CD4-positive, alpha-beta T cell treated with Interferon gamma for 1 hour (primary cell): ENCODE results near the gene KIAA1614.
"Not testable (repeated sequence)": the region's sequence is repeated elsewhere in the genome, so short reads cannot be mapped to it uniquely, and the experiment has no call there.

Source experiments
- DNase-seq: peaks from one replicate; pipeline ENCODE4 v3.0.0-alpha.2; 2020

KIAA1614 gene

GRCh38 chr1:180945551-180945950 is 32.9 kb downstream of the KIAA1614 start:
- no peak for DNase-seq

DNA sequence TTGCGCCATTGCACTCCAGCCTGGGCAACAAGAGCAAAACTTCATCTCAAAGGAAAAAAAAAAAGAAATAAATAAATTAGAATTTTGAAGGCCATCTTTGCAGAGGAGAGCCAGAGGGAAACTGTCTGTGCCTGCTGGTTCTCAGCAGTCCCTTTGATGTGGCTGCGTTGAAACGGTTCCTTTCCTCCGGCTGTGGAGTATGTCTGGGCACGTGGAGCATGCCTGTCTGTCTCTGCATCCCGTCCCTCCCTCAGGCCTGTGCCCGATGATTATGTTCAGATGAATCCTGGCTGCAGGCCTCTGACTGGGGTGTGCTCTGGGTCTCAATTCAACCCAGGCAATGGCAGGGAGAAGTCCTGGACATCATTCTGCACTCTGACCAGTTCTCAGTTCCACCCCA is 33.4 kb downstream of the KIAA1614 start:
- no peak for DNase-seq

DNA sequence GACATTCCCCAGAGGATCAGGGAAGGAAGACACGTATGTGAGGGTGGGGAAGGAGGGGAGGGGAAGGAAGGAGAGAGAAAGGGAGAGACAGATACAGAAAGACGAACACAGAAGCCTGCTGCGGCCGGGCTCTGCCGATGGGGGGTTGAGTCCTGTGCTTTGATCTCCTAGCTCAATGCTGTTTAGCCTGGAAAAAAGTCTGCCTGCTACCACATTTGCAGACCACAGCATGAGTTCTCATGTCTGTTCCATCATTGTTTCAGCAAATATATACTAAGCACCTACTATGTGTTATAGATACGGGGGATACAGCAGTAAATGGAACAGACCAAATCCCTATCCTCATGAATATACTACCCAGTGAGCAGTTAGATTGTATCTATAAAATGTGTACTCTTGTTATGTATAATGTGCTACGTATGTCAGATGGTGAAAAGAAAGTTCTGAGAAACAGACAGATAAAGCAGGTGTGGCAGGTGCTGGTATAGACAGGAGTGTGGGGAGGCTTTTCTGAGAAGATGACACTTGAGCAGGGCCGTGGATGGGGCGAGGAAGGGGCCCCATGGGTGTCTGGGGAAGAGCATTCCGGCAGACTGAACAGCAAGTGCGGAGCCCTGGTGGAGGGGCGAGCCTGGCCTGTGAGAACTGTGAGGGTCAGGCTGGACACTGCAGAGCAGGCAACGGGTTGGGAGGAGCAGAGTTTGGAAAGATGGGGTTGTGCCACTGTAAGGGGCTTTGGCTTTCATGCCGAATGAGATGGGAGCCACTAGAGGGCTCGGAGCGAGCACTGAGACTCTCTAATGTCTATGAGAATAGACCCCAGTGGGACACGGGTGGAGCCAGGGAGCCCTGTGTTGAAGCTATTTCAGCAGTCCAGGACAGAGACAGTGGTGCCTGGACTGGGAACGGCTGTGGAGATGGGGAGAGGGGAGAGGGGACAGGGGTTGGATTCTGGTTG is 34.1 kb downstream of the KIAA1614 start:
- no peak for DNase-seq

DNA sequence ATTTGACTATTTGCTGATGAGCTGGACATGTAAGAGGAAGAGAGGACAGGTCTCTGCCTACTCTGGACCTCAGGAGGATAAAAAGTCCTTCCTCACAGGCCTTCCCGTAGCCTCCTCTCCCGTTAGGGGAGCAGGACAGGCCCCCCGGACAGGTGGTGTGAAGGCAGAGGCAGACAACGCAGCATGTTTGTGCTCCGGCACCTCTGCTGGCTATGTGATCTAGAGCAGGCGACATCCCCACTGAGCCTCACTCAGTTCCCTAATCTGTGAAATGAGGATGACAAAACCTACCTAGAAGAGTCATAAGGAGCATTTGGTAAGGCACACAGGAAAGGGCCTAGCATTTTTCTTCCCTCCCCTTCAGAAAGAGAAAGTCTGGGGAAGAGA is 34.8 kb downstream of the KIAA1614 start:
- DNase-seq: no peak

- no peak for DNase-seq
Observed at GRCh38 chr1:180947901-180948640, 35.4 kb downstream of the KIAA1614 start.

DNA sequence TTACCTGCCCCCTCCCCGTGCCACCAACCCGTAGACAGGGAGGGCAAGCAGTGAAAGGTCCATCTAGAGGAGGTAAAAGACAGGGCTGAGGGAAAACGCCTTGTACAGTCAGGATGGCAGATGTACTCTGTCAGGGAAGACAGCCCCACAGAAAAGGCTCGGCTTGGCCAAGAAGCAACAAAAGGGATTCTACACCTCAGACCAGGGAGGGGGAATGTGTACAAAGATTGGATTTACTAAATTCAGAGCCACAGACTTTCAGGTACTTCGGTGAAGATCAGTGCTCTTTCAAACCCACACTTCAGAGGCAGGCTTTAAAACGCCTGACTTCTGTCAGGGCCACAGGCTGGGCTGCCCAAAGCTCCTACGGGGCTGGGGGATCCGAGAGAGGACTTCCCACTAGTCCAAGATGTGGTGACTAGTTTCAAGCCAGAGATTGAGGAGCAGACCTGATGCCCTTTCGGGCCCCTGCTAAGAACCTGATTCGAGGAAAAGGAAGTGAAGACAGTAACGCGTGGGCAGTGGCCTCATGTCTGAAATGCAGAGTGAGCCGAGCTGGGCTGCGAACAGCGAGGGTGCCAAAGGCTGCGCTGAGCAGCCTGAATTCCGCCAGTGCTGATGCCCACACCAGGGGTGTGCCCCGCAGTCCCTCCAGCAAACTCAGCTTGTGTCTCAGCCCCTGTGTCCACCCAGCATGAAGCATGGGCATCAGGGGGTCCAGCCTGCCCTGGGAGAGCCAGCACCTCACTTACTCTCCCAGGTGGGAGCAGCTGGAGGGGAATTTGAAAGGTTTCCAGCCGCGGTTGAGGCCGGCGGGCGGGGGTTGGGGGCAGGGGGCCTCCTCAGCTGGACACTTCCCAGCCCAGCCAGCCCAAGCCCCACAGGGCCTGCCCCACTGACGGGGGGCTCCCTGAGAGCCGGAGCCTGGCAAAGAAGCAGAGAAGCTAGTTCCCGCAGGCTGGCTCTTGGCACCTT is 36.2 kb downstream of the KIAA1614 start:
- DNase-seq: no peak

DNA sequence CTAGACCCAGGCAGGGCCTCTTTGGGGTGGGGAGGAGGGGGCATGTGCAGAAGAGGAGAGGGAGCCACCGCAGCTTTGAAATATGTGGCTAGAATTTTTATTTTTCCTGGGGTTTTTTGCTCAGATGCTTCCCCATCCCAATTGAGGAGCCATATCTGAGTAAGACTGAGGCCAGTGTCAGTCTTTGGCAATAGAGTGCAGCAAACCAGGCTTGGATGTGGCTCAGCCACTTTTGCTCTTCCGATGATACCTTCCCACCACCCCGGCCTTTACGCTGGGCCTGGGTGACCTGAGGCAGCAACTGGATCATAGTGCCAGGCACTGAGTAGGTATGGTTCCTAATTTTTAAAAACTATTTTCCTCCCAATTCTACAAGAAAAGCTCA is 36.9 kb downstream of the KIAA1614 start:
- no peak for DNase-seq

DNA sequence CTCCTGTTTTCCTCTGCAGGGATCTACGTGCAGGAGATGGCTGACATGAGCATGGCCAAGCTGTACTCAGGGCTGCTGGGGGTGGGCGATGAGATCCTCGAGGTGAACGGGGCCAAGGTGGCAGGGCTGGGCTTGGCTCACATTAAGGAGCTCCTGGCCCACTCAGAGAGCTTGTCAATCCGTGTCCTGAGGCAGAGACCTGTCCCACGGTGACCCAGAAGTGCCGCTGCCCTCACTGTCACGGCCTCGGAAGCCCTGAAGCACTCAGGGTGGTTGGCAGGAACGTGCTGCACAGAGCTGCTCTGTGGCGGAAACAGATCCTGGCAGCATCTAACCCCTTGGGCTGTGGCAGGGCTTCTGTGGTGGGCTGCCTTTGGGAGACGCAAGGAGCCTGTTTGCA is 37.6 kb downstream of the KIAA1614 start:
- DNase-seq: no peak

- DNase-seq: no peak
Observed at GRCh38 chr1:180951186-180951745, 38.6 kb downstream of the KIAA1614 start.

- DNase-seq: no peak
Observed at GRCh38 chr1:180951836-180952656, 39.3 kb downstream of the KIAA1614 start.

GRCh38 chr1:180952657-180953013 is 39.9 kb downstream of the KIAA1614 start:
- no peak for DNase-seq

DNA sequence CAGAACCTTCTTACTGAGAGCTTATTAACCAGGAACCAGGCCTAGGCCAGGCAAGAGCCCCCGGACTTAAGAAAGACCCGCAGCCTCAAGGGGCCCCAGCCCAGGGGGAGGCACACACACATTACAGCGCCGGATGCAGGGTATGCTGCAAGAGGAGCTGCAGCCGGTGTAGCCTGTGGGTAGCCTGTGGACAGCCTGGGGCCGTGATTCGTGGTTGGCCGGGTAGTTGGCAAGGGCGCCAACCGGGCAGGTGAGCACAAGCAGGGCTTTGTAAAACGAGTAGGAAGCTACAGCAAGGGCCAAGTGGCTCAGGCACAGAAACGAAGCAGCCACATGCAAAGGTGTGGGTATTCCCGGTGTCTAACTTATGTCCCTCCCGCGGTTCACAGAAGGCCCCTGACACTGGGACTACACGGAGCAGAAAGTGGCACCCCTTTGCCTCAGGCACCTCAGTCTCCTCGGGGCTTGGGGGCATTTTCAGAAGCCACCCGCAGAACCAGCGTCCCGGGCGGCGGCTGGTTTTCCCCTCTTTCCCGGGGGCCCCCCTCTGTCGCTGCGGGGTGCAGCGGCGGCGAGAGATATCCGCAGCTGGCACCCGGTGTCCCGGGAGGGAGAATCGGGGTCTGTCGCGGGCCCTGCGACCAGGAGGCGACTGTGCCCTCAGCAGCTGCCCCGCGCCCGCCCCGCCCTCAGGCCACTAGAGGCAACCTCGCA is 40.8 kb downstream of the KIAA1614 start:
- no peak for DNase-seq

GRCh38 chr1:180954005-180954800 is 41.5 kb downstream of the KIAA1614 start:
- peak; percentile 70 for DNase-seq

GRCh38 chr1:180954801-180955165 is 42.1 kb downstream of the KIAA1614 start:
- no peak for DNase-seq

- no peak for DNase-seq
Observed at GRCh38 chr1:180956028-180956640, 43.4 kb downstream of the KIAA1614 start.

DNA sequence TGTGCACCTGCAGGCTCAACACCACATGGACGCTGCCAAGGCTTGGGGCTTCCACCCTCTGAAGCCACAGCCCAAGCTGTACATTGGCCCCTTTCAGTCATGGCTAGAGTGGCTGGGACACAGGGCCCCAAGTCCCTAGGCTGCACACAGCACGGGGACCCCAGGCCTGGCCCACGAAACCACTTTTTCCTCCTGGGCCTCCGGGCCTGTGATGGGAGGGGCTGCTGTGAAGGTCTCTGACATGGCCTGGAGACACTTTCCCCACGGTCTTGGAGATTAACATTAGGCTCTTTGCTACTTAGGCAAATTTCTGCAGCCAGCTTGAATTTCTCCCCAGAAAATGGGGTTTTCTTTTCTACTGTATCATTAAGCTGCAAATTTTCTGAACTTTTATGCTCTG is 46.9 kb downstream of the KIAA1614 start:
- not testable (repeated sequence) for DNase-seq

- DNase-seq: no peak
Observed at GRCh38 chr1:180961622-180962021, 48.9 kb downstream of the KIAA1614 start.

DNA sequence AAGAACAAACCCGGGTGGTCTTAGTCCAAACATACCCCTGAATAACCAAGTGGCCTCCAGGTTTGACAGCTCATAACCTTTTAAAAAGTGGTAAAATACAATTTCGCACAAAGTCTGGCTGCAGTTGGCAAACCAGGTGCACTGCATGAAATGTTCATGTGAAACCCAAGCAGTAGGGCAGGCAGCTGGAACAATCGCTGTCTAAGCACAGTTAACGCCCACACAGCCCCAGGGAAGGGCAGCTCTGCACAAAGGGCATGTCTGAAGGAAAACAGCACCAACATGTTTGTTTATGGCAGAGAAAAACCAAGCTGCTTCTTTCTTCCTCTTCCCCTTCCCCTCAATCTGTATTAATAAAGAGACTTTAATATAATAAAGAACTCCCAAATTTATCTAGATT is 49.5 kb downstream of the KIAA1614 start:
- no peak for DNase-seq

DNA sequence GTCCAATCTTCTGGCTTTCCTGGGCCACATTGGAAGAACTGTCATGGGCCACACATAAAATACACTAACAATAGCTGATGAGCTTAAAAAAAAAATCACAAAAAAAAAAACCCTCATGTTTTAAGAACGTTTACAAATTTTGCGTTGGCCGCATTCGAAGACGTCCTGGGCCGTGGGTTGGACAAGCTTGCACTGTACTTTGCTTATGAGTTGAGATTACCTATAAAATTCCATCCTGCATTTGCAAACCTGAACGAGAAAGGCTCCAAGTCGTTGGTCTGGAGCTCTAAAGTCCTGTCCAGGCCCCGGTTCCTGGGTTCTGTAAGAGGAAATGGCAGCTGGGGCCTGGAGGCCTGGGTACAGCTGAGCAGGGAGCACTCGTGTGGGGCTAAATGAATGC is 51.4 kb downstream of the KIAA1614 start:
- no peak for DNase-seq

- no peak for DNase-seq
Observed at GRCh38 chr1:180964595-180964994, 51.9 kb downstream of the KIAA1614 start.
